ENCODE results near the gene TRAF4. TPM values are rescaled to one million over a fixed set of nuclear protein-coding genes. Genes with fewer than 3 reads are reported as not detected.

TRAF4 gene
- total and polyA plus RNA-seq, 9 of the 15 experiments (the other 6 are each of a cell fraction or from before 2014, with no cell fraction given): 2.4 to 147 (median 72.4) TPM

DNA sequence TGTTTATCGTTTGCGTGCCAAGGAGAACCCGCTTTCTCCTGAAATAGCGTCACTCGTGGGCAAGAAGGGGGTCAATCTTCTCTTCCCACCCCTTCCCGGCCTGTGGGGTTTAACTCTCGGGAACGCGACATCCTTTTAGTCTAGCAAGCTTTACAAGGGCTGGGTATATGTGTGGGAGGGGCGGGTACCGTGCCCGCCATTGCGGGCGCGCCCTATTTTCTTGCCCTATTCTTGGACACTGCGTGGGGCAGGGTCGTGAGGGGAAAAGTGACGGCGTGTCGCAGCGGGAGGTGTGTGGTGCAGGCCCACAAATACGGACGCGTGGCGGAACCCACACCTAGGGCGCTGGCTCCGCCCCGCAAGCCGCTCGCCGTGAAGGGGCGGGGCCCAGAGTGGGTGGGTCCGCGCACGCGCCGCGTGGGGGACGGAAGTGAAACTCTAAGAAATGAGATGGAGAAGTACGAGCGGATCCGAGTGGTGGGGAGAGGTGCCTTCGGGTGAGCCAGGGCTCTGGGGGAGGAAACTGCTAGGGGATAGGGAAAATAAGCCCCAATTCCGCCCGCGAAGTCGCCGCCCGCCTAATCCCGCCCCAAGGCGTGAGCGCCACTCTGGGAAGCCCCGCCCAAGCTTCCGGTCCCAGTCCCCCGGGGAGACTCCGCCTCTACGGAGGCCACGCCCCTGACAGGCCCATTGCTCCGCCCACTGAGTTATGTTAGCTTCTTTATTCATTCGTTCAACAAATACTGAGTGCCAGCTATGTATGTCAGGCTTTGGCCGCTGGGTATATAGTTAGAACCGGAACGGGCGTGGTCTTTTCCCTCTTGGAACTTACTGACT, 15.2 kb upstream of the TRAF4 start, which contains the start of gene NEK8 (continued):
- TF ChIP-seq GATA2 (CRISPR knock-in tag; IDR thresholded peaks at IDR 0.05) (0 out of 2 replicates have a peak, but pooled peaks have one; percentile 7), NFIX (CRISPR knock-in tag; IDR thresholded peaks at IDR 0.05; ENCODE audit: low read depth) (no peak), MAFF (IDR thresholded peaks at IDR 0.05; ENCODE audit: low read length) (no peak), NRF1 (conservative IDR thresholded peaks at IDR 0.05 in 1 of 2, IDR thresholded peaks at IDR 0.05 in 1 of 2) (peak; percentile 97), ZNF175 (CRISPR knock-in tag; IDR thresholded peaks at IDR 0.05; ENCODE audit: low read depth) (0 out of 2 replicates have a peak, but pooled peaks have one; percentile 36), HLTF (IDR thresholded peaks at IDR 0.05) (0 out of 2 replicates have a peak, but pooled peaks have one; percentile 50), CBX1 (IDR thresholded peaks at IDR 0.05; ENCODE audit: low read depth) (peak; percentile 41; the same call in 1 of the 2 replicates), L3MBTL2 (IDR thresholded peaks at IDR 0.05) (peak; percentile 84), ATF7 (IDR thresholded peaks at IDR 0.05) (peak; percentile 53), EP400 (IDR thresholded peaks at IDR 0.05) (no peak), CCNT2 (IDR thresholded peaks at IDR 0.05; ENCODE audit: borderline replicate concordance, extremely low read depth, insufficient read length, low read depth, low read length) (peak; percentile 77), EZH2 (IDR thresholded peaks at IDR 0.05; ENCODE audit: borderline replicate concordance, low read depth, low read length) (no peak), BCOR (IDR thresholded peaks at IDR 0.05) (0 out of 2 replicates have a peak, but pooled peaks have one; percentile 2), HMG20B (CRISPR knock-in tag; IDR thresholded peaks at IDR 0.05) (no peak)
- TF ChIP-seq, protein P1, sequence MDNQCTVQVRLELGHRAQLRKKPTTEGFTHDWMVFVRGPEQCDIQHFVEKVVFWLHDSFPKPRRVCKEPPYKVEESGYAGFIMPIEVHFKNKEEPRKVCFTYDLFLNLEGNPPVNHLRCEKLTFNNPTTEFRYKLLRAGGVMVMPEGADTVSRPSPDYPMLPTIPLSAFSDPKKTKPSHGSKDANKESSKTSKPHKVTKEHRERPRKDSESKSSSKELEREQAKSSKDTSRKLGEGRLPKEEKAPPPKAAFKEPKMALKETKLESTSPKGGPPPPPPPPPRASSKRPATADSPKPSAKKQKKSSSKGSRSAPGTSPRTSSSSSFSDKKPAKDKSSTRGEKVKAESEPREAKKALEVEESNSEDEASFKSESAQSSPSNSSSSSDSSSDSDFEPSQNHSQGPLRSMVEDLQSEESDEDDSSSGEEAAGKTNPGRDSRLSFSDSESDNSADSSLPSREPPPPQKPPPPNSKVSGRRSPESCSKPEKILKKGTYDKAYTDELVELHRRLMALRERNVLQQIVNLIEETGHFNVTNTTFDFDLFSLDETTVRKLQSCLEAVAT (IDR thresholded peaks at IDR 0.05): peak in 1 of 2 experiments; percentile 31; a peak in 1 of 4 replicates
- TF ChIP-seq, protein P2, sequence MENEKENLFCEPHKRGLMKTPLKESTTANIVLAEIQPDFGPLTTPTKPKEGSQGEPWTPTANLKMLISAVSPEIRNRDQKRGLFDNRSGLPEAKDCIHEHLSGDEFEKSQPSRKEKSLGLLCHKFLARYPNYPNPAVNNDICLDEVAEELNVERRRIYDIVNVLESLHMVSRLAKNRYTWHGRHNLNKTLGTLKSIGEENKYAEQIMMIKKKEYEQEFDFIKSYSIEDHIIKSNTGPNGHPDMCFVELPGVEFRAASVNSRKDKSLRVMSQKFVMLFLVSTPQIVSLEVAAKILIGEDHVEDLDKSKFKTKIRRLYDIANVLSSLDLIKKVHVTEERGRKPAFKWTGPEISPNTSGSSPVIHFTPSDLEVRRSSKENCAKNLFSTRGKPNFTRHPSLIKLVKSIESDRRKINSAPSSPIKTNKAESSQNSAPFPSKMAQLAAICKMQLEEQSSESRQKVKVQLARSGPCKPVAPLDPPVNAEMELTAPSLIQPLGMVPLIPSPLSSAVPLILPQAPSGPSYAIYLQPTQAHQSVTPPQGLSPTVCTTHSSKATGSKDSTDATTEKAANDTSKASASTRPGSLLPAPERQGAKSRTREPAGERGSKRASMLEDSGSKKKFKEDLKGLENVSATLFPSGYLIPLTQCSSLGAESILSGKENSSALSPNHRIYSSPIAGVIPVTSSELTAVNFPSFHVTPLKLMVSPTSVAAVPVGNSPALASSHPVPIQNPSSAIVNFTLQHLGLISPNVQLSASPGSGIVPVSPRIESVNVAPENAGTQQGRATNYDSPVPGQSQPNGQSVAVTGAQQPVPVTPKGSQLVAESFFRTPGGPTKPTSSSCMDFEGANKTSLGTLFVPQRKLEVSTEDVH (IDR thresholded peaks at IDR 0.05; ENCODE audit: low read depth, partially characterized antibody): peak; percentile 32
- TF ChIP-seq, protein P3, sequence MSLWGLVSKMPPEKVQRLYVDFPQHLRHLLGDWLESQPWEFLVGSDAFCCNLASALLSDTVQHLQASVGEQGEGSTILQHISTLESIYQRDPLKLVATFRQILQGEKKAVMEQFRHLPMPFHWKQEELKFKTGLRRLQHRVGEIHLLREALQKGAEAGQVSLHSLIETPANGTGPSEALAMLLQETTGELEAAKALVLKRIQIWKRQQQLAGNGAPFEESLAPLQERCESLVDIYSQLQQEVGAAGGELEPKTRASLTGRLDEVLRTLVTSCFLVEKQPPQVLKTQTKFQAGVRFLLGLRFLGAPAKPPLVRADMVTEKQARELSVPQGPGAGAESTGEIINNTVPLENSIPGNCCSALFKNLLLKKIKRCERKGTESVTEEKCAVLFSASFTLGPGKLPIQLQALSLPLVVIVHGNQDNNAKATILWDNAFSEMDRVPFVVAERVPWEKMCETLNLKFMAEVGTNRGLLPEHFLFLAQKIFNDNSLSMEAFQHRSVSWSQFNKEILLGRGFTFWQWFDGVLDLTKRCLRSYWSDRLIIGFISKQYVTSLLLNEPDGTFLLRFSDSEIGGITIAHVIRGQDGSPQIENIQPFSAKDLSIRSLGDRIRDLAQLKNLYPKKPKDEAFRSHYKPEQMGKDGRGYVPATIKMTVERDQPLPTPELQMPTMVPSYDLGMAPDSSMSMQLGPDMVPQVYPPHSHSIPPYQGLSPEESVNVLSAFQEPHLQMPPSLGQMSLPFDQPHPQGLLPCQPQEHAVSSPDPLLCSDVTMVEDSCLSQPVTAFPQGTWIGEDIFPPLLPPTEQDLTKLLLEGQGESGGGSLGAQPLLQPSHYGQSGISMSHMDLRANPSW (CRISPR knock-in tag; IDR thresholded peaks at IDR 0.05): no peak; the same call in 1 of the 2 replicates
- TF ChIP-seq, protein P4, sequence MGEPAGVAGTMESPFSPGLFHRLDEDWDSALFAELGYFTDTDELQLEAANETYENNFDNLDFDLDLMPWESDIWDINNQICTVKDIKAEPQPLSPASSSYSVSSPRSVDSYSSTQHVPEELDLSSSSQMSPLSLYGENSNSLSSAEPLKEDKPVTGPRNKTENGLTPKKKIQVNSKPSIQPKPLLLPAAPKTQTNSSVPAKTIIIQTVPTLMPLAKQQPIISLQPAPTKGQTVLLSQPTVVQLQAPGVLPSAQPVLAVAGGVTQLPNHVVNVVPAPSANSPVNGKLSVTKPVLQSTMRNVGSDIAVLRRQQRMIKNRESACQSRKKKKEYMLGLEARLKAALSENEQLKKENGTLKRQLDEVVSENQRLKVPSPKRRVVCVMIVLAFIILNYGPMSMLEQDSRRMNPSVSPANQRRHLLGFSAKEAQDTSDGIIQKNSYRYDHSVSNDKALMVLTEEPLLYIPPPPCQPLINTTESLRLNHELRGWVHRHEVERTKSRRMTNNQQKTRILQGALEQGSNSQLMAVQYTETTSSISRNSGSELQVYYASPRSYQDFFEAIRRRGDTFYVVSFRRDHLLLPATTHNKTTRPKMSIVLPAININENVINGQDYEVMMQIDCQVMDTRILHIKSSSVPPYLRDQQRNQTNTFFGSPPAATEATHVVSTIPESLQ (CRISPR knock-in tag; IDR thresholded peaks at IDR 0.05): peak; percentile 68; the same call in 1 of the 2 replicates

Measured in K562 (cell line).